GM18951 (cell line): Measurements from ENCODE around the gene AFAP1L2.

Source experiments
- POLR2A ChIP-seq: IDR thresholded peaks from 4 replicates; pipeline ENCODE4 v1.6.1; 2011; ENCODE audit warnings: mild to moderate bottlenecking; ENCODE audit not compliant: insufficient read length, insufficient read depth; ENCODE audit errors: extremely low read depth
- in situ Hi-C: fragments of 300-500 bp; cut with MboI; formaldehyde crosslinking; loops from one replicate; pipeline ENCODE4 v1.12.0; 2022; ENCODE audit warnings: low sequenced_read_pairs, mixed read lengths, inconsistent platforms; ENCODE audit not compliant: unreplicated experiment

The AFAP1L2 gene, protein sequence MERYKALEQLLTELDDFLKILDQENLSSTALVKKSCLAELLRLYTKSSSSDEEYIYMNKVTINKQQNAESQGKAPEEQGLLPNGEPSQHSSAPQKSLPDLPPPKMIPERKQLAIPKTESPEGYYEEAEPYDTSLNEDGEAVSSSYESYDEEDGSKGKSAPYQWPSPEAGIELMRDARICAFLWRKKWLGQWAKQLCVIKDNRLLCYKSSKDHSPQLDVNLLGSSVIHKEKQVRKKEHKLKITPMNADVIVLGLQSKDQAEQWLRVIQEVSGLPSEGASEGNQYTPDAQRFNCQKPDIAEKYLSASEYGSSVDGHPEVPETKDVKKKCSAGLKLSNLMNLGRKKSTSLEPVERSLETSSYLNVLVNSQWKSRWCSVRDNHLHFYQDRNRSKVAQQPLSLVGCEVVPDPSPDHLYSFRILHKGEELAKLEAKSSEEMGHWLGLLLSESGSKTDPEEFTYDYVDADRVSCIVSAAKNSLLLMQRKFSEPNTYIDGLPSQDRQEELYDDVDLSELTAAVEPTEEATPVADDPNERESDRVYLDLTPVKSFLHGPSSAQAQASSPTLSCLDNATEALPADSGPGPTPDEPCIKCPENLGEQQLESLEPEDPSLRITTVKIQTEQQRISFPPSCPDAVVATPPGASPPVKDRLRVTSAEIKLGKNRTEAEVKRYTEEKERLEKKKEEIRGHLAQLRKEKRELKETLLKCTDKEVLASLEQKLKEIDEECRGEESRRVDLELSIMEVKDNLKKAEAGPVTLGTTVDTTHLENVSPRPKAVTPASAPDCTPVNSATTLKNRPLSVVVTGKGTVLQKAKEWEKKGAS

DNA sequence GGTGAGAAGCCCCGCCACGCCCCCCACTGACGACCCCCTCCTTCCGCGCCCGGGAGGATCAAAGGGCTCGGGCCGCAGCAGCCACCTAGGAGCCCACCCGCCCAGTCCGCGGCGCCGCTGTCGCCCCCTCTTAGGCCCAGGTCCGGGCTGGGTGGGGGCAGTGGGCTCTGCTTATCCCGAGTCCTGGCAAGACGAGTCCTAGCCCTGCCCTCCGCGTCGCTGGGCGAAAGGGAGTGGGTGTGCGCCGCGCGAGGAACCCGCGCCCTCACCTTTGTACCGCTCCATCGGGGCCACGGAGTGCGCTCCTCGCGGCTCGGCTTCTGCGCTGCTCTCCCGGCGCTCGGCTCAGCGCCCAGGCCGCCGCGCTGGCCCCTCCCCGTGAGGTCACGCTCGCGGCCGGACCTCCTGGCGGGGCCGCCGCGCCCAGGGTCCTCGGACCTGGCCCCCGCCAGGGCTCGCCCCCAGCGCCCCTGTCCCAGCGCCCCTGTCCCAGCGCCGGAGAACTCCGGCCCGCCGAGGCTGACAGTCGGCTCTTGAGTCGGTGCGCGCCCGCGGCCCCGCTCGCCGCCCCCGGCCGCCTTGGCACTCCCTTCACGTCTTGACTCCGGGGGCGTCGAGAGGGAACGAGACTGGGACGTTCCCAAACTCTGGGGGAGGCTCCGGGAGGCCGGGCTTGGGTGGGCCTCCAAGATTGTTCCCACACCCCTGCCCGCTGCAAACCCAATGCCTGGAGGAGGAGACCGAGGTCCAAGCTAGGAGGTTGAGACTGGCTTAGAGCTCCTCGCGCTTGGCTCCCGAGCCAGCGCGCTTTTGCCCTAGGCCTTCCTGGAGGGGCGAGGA is at the start of gene AFAP1L2:
Gene AFAP1L2 (minus strand): TSS at position 332 of the 840 bp plus-strand sequence. CDS start 47 bp downstream, at position 285.
- in situ Hi-C loops, result no loop called here
- no peak for TF ChIP-seq POLR2A

DNA sequence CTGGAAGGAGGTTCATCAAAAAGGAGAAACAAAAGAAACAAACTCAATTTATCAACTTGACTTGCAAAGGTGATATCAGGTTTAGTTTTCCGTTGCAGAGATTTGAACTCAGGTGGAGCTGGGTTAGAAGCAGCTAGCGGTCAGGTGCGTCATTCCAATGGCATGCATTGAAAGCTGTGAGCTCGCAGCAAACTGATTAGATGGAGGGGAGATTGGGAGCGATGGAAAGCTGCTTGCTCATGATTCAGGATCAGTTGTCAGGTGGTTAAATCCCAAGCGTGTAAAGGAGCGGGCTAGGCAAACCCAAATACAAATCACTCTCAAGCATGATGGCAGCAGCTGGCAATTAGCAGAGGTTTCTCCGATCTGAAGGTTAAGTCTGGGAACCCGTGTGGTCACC is 49.3 kb upstream of the AFAP1L2 start:
- in situ Hi-C loops, result no loop called here
- no peak for TF ChIP-seq POLR2A

DNA sequence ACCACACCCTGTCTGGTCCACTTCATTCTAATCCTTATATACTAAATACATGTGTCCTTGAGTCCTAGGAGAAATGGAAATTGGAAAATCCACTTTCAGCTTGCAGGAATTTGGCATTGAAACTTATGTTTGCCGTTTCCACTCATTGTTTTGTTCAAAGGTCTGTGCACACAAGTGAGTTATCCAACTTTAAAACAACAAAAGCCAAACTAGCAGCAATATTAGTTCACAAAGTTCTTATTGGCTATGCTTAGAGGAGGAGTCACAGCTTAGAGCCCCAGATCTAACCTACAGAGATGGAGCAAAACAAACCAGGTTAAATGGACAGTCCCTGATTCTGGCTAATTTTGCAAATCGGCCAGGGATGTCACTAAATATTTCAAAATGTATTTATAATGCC is 44.6 kb upstream of the AFAP1L2 start:
- no peak for TF ChIP-seq POLR2A
- in situ Hi-C loops, result no loop called here

DNA sequence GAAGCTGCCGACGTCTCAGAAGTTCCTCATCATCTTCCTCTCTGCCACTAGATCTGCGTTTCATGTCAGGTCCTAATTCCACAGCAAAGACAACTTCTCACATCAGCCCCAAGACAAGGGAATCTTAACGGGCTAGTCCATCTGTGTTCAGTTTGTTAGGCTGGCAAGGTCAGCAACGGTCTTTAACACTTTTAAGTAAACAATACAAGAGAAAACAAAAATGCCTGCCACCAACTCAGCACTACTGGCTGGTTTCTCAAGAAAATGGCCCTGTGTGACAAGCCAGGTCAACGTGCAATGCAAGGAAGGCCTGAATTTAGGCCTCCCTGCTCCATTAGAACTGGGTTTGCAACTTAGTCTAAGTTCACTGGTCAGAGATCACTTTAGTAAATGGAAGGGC is 41.0 kb upstream of the AFAP1L2 start:
- TF ChIP-seq POLR2A, result no peak
- in situ Hi-C loops, result no loop called here

DNA sequence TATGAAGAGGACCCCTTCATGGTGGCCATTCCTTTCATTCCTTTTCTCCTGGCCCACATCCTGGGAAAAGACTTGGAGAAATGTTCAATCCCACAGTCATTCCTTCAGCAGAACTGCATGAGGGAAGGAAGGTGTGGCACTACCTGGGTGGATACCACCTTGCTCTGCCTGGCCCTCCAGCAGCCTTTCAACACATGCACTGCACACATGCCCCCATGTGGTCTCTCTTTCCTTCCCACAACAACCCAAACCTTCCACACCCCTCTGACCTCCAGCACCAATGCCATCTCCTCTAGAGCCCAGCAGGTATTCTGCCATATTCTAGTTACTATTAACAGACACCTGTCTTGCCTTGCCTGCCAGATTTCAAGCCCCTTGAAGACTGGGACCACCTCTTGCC is 40.5 kb upstream of the AFAP1L2 start:
- in situ Hi-C loops, result no loop called here
- TF ChIP-seq POLR2A, result no peak

DNA sequence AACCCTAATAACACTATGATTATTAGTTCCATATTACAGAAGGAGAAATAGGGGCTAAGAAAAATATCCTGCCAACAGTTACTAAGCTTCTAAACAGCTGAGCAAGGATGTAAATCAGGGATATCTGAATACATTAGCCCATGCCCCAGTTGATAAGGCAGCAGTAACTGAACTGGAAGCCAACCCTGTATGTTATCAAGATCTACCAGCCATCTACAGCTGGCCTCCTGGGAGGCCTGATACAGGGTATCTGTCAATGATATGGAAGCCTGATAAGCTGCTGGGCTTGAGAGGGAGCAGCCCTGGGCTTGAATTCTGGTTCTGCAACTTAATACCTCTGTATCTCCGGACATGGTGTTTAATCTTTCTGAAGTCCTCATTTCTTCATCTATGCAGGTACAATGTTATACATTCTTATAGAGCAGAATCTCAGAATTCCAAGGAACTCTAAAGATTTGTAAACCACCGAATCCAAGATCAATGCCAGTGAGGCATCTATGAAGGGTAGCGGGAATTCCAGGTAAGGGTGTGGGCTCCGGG is 37.9 kb upstream of the AFAP1L2 start:
- no peak for TF ChIP-seq POLR2A
- in situ Hi-C loops, result no loop called here

DNA sequence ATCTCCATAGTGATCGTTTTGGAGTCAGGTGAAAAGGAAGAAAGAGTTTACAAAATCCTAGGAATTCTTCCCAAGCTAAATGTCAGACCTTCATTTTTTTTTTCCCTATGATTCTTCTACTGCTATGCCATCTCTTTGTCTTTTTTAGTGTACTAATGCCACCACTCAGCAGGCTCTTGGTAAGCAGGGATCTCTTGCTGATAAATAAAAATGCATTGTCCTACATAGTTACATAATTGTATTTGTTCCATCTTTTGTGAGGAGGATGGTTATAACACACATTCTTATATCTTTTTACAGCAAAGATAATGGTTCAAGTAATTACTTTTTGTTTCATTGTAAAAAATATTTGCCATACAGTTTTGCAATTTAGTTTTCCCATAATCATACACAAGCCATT is 36.8 kb upstream of the AFAP1L2 start:
- no peak for TF ChIP-seq POLR2A
- in situ Hi-C loops, result no loop called here

DNA sequence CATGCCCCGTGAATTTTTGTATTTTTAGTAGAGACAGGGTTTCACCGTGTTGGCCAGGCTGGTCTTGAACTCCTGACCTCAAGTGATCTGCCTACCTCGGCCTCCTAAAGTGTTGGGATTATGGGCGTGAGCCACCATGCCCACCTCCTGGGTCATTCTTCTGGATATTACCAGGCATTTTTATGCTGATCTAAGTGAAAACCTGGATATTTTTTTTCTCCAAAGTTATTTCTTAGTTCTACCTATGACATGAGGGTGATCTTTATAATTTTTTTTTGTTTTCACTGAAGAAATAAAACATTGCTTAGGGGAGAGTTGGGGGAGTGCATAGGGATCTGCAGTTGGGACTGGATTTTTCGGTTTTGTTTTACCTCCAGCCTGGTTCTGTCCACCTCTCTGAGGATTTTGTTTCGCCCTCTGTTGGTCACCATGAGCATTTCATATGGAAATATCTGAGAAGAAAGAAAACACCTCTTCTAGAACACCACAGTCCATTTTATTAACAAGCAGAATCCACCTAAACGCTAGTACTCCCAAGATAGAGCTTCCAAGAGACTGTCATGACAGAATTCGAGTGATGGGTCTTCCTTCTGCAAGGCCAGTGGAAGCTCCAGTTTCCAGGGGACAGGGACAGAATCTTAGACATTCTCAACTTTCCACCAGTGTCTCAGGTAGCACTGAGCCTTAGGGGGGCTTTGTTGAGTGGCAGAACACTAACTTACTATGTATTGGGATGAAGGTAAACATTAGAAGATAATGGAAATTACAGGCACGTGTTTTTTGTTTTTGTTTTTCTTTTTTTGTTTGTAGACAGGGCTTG is 33.4 kb upstream of the AFAP1L2 start:
- in situ Hi-C loops, result no loop called here
- TF ChIP-seq POLR2A, result no peak

DNA sequence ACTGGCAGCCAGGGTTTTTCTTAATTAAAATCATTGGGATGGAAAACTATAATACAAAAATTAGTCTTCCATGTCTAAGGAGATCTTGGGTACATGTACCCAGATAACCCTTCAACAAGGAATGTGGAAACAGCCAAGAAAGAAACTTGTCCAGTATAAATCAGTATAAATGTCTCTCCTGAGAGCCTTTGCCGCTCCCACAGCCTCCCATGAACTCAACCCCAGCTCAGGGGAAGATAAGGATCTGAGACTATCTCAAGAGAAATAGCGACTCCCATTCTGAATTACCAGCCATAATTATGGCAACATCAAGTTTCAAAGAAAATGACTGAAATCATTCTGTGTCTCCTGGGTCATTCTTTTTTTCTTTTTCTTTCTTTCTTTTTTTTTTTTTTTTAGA is 32.6 kb upstream of the AFAP1L2 start:
- in situ Hi-C loops, result no loop called here
- no peak for TF ChIP-seq POLR2A

DNA sequence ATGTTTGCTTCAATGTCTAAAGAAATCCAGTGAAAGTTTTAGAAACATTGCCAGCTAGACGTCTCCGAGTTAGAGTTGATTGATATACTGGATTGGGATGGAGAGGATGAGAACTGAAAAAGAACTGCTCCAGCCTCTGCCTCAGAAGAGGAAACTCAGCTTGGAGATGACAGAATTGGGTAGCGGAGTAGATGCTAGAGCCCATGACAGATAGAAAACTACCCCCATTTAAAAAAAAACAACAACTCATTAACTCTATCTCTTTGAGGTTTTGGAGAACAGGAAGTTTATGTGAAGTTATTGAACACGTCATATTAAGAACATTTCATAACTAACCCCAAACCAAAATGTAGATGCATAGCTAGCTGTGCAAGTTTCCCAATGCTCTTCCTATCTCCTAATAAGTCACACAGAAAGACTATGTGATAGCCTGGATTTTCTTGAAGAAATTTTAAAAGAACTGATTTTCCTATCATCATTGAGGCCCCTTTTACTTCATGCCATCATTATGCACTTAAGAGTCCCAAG is 28.3 kb upstream of the AFAP1L2 start:
- in situ Hi-C loops, result no loop called here

DNA sequence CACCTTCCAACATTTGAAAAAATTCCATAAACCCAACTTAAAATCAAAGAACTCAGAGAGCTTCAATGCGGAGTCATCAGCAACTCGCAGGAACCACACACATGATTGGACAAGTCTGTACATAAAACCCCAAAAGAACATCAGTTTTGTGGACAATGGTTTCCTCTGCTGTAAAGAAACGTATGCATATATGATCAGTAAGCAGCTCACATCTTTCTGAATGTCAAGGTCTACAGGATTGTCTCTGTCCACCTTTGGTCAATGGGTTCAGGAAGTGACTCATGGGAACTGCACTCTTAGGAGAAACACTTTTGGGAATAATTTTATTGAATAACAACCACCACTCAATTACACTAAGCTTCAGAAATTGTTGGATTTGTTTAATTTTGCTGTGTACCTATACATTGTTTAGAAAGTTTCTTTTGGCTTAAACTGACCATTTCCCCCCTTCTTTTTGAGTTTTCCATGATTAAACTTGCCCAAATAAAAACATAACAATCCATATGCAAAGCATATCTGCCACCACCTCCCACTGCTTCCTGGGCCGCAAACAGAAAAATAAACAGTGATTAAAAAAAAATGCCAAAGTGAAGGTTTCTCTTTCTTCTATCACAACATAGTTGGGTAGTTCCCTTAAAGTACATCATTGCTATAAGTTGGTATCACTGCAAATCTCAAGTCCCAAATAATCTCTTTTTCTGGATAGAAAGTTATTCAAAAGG is 27.3 kb upstream of the AFAP1L2 start:
- in situ Hi-C loops, result no loop called here
- no peak for TF ChIP-seq POLR2A

More for the DNA sequence above, 28.3 kb upstream of the AFAP1L2 start:
- TF ChIP-seq POLR2A, result no peak
